HG03135 (cell line): ENCODE data around the gene HS6ST3.

Source experiments
- ATAC-seq: cut with Tn5 transposase; IDR thresholded peaks from one replicate; pipeline ENCODE4 v1.9.1; 2021; ENCODE audit warnings: mild to moderate bottlenecking, moderate library complexity; ENCODE audit not compliant: unreplicated experiment

Gene HS6ST3

GRCh38 chr13:96198038-96198437 lies 108.1 kb downstream of the HS6ST3 start:
- ATAC-seq, result no peak

GRCh38 chr13:96199315-96199714 lies 109.4 kb downstream of the HS6ST3 start:
- no peak for ATAC-seq

GRCh38 chr13:96200810-96201209 lies 110.9 kb downstream of the HS6ST3 start:
- ATAC-seq, result no peak

GRCh38 chr13:96202315-96202714 lies 112.4 kb downstream of the HS6ST3 start:
- no peak for ATAC-seq

DNA sequence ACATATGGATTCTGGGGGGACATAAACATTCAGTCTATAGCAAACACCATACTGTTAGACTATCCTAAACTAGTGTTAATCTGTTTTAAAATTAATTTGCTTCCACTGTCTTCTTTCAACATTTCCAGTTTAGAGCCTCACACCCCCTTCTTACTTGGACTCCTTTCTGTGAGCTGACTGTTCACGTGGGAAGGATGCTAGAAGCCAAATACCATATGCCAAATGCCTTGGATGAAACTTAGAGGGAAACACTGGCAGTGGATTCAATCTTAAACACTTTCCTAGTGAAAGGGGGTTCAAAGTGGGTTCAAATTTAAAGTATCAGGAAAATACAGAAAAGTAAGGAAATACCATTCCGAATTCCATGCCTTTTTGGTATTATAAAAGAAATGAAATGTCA lies 113.6 kb downstream of the HS6ST3 start:
- ATAC-seq, result no peak

DNA sequence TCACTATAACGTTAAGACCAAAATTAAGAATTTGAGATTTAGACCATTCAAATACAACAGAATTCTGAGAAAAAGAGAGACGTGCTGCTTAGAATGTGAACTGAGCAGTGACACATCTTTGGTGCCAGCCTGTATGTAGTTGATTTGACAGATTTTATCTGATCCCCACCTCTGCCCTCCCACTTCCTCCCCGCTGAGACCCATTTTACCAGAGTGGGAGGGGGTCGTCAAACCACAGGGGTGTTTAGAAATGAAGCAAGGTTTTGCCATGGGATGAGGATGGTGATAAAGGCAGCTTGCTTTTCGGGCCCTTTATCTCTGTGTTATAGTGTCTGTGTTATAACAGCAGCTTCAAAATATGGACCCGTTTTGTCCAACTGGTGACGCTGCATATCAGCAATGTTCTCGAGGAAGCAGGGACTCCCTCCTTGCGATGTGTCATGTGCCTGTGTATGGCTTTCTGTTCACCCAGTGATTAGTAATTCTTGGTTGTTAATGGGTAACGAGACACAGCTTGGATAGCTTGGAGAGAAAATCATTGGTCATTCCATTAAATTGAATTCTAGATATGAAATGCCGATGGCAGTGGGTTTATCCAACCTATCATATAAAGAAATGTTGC lies 125.0 kb downstream of the HS6ST3 start:
- ATAC-seq, result no peak

GRCh38 chr13:96216543-96216942 lies 126.6 kb downstream of the HS6ST3 start:
- no peak for ATAC-seq

DNA sequence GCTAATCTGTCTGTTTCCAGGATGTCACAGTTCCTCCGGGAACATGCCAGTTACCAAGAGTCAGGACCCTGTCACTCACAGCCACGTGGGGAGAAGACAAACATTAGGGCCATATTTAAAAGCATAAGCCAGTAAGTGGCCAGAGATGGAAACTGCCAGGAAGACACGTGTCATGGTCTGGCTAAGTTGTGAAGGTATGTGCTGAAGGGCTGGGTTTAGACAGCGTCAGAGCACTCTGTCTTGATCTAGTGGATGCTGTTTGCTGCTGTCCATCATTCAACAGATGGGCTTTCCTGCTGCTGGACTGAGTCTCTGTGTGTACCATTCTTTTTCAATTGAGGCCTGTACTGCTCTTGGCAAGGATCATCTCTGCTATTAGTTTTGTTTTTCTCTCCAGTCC lies 128.6 kb downstream of the HS6ST3 start:
- no peak for ATAC-seq

- ATAC-seq, result no peak
These were observed 131.6 kb downstream of the HS6ST3 start for GRCh38 chr13:96221471-96221870.

GRCh38 chr13:96223231-96223630 lies 133.3 kb downstream of the HS6ST3 start:
- no peak for ATAC-seq

GRCh38 chr13:96229356-96229755 lies 139.4 kb downstream of the HS6ST3 start:
- no peak for ATAC-seq

- no peak for ATAC-seq
These were observed 148.3 kb downstream of the HS6ST3 start for GRCh38 chr13:96238241-96238640.

DNA sequence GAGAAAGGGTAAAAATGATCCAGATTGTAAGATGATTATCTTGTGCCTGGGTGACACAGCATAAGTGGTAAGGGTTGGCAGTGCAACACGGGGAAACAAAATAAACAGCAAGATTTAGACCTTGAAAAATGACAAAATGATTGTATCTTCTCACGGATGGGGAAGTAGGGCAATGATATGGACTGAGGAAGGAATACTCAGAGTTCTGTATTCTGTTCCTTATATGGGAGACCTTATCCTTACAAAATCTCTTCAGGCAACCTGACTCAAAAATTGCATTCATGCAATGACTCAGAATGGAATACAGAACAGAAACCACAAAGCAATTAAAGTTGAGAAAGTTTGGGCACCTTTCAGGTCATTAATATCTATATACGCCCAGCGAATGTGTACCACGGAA lies 149.0 kb downstream of the HS6ST3 start:
- ATAC-seq, result no peak

DNA sequence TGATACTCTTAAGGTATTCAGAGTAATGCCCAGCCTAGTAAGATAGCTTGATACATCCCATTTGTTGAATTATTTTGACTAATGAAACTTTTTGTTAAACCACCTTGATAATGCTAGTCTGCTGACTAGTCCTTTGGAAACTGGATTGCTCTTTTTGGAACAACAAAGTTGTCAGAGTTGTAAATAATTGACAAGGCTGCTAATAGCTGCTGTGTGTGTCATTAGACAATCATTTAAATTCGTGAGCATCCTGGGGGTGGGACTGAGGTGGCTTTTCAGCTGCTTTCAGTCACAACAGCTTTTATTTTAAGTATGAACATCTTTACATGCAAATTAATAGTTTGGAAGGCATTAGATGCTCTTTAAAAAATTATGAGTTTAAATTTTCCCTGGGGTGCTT lies 153.5 kb downstream of the HS6ST3 start:
- ATAC-seq, result no peak

DNA sequence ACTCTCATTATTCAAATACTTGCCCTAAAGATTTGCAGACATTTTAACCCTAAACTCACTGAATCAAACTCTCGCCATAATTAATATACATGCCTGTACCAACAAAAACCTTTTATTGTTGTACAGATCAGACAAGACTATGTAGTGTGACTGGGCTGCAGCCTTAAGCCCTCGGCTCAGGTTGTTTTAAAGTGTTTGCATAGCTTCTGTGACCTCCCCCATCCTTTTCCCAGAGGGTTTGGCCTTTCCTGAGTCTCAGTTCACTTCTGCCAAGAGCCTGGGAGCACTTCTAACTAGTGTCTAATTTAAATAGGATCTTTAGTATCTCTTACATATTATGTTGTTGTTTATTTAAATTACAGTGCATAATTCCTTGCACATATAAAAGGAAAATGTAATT lies 158.2 kb downstream of the HS6ST3 start:
- no peak for ATAC-seq

DNA sequence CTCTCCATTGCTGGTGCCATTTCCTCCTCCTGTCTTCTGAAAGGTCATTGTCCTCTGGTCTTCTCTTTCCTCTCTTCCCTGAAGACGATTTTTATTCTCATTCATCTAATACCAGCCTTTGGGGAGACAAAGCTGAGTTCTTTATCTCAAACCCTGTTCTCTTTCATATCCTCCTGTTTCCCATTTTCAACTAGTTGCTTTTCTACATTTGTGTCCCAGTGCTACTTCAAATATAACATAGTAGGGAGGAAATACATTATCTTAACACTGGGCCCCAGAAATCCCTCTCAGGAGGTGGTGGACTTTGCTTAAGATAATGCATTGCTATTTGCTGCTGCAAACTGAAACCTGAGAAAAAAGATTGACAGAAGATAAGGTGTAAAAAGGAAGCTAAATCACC lies 159.1 kb downstream of the HS6ST3 start:
- ATAC-seq, result no peak

- no peak for ATAC-seq
These were observed 163.0 kb downstream of the HS6ST3 start for GRCh38 chr13:96252903-96253302.

DNA sequence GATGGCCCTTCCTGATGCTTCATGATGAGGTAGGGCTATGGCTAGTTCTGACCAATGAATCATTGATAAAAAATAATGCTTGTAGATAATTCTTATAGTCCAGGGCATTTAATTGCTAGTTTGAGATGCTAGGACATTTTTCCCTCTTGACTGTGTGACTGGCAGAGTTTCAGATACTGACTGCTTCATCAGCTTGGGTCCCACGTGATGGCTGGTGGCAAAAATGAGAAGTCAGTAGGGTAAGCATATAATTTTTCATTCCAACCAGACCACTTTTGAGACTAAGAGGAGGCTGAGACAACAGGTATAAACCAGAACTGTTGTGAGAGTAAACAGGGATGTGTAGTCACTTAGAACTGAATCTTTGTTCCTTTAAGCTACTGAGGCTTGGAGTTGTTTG lies 183.3 kb downstream of the HS6ST3 start:
- no peak for ATAC-seq

GRCh38 chr13:96274046-96274445 lies 184.1 kb downstream of the HS6ST3 start:
- ATAC-seq, result no peak

DNA sequence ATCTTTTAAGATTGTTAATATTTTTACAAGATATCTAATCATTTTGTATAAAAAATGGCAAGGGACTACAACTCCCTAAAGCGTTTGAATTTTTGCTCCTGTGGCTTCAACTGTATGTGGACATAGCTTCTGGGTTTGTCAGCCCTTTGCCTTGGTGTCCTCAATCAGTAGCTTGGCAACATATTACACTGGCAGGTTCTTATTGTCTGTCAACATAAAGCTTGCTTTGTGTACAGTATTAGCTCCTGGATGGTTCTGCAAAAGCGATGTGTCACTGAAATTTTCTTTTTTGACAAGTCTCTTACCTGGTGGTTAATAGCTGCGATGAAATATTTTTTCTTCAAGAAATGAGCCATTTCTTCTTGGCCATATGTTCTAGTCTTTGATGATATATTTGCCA lies 190.0 kb downstream of the HS6ST3 start:
- no peak for ATAC-seq

- ATAC-seq, result no peak
These were observed 195.1 kb downstream of the HS6ST3 start for GRCh38 chr13:96284971-96285370.

- ATAC-seq, result no peak
These were observed 195.8 kb downstream of the HS6ST3 start for GRCh38 chr13:96285729-96286128.
